Neural cell (in vitro differentiated cells): ENCODE data around the gene CDC25B.

Experiments
- EP300 ChIP-seq: fragments of 450-650 bp; conservative IDR thresholded peaks from 2 replicates; pipeline ENCODE4 v1.6.1; 2014; ENCODE audit warnings: antibody characterized with exemption, mild to moderate bottlenecking, moderate library complexity; ENCODE audit not compliant: poor library complexity, severe bottlenecking
- EZH2 ChIP-seq: fragments of 200-600, 300-800 bp; shearing (Covaris generic), sonication (generic); IDR thresholded peaks from 2 replicates; pipeline ENCODE4 v1.6.1; 2014; ENCODE audit warnings: antibody characterized with exemption, low read length, borderline replicate concordance, mild to moderate bottlenecking; ENCODE audit not compliant: insufficient read depth, poor library complexity, severe bottlenecking
- MXI1 ChIP-seq: fragments of 450-650 bp; conservative IDR thresholded peaks from 2 replicates; pipeline ENCODE4 v1.6.1; 2014; ENCODE audit warnings: antibody characterized with exemption, mild to moderate bottlenecking; ENCODE audit not compliant: poor library complexity, severe bottlenecking
- POLR2AphosphoS5 ChIP-seq: IDR thresholded peaks from 2 replicates; pipeline ENCODE4 v1.6.1; 2012
- RAD21 ChIP-seq: fragments of 450-650 bp; conservative IDR thresholded peaks from 2 replicates; pipeline ENCODE4 v1.6.1; 2014; ENCODE audit warnings: antibody characterized with exemption, mild to moderate bottlenecking, moderate library complexity
- SMC3 ChIP-seq: fragments of 450-650 bp; conservative IDR thresholded peaks from 2 replicates; pipeline ENCODE4 v1.6.1; 2014; ENCODE audit warnings: antibody characterized with exemption, mild to moderate bottlenecking, moderate library complexity; ENCODE audit not compliant: poor library complexity
- TF ChIP-seq, protein P1 (sequence below): fragments of 450-650 bp; IDR thresholded peaks from 2 replicates; pipeline ENCODE4 v1.5.1; 2014; ENCODE audit warnings: antibody characterized with exemption, mild to moderate bottlenecking, moderate library complexity; ENCODE audit not compliant: poor library complexity, severe bottlenecking
- TF ChIP-seq, protein P2 (sequence below): IDR thresholded peaks from 2 replicates; pipeline ENCODE4 v1.6.1; 2012; ENCODE audit warnings: borderline replicate concordance

DNA sequence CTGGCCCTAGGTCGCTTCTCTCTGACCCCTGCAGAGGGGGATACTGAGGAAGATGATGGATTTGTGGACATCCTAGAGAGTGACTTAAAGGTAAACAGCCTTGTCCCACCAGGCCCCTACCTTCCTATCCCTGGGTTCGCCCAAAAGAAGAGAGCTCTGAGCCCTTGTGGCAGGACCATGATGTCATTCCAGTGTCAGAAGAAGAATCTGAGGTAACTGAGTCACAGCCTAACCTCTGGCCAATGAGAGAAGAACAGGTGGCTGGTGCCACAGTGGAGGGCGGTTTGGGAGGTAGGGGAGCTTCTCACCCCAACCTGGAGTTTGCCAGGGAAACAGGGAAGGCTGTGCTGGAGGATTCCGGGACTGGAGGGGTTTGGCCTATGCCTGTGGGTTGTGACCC is 5.2 kb downstream of the CDC25B start:
- TF ChIP-seq, protein P1, sequence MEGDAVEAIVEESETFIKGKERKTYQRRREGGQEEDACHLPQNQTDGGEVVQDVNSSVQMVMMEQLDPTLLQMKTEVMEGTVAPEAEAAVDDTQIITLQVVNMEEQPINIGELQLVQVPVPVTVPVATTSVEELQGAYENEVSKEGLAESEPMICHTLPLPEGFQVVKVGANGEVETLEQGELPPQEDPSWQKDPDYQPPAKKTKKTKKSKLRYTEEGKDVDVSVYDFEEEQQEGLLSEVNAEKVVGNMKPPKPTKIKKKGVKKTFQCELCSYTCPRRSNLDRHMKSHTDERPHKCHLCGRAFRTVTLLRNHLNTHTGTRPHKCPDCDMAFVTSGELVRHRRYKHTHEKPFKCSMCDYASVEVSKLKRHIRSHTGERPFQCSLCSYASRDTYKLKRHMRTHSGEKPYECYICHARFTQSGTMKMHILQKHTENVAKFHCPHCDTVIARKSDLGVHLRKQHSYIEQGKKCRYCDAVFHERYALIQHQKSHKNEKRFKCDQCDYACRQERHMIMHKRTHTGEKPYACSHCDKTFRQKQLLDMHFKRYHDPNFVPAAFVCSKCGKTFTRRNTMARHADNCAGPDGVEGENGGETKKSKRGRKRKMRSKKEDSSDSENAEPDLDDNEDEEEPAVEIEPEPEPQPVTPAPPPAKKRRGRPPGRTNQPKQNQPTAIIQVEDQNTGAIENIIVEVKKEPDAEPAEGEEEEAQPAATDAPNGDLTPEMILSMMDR = no peak
- TF ChIP-seq, protein P2, sequence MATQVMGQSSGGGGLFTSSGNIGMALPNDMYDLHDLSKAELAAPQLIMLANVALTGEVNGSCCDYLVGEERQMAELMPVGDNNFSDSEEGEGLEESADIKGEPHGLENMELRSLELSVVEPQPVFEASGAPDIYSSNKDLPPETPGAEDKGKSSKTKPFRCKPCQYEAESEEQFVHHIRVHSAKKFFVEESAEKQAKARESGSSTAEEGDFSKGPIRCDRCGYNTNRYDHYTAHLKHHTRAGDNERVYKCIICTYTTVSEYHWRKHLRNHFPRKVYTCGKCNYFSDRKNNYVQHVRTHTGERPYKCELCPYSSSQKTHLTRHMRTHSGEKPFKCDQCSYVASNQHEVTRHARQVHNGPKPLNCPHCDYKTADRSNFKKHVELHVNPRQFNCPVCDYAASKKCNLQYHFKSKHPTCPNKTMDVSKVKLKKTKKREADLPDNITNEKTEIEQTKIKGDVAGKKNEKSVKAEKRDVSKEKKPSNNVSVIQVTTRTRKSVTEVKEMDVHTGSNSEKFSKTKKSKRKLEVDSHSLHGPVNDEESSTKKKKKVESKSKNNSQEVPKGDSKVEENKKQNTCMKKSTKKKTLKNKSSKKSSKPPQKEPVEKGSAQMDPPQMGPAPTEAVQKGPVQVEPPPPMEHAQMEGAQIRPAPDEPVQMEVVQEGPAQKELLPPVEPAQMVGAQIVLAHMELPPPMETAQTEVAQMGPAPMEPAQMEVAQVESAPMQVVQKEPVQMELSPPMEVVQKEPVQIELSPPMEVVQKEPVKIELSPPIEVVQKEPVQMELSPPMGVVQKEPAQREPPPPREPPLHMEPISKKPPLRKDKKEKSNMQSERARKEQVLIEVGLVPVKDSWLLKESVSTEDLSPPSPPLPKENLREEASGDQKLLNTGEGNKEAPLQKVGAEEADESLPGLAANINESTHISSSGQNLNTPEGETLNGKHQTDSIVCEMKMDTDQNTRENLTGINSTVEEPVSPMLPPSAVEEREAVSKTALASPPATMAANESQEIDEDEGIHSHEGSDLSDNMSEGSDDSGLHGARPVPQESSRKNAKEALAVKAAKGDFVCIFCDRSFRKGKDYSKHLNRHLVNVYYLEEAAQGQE = no peak
- TF ChIP-seq MXI1 (no peak), POLR2AphosphoS5 (no peak), EP300 (no peak), RAD21 (no peak), EZH2 (no peak), SMC3 (no peak)
